GM12865 (cell line): Measurements from ENCODE around the gene VPS13D.

ENCODE experiments used
- DNase-seq: peaks from one replicate; pipeline ENCODE4 v3.0.0; 2010; ENCODE audit warnings: low read depth
- H3K4me3 ChIP-seq: 2 replicates; pipeline ENCODE4 v1.5.1; 2011; ENCODE audit warnings: mild to moderate bottlenecking, low read depth, low read length, control low read depth
- TF ChIP-seq, protein P1 (sequence below): IDR thresholded peaks from 2 replicates; pipeline ENCODE4 v1.5.1; 2011; ENCODE audit warnings: low read length, control low read depth, low read depth, inconsistent platforms; ENCODE audit not compliant: insufficient read depth; ENCODE audit errors: missing control alignments

VPS13D gene

GRCh38 chr1:12197483-12197880 lies 32.3 kb upstream of the VPS13D start:
- no peak for DNase-seq
- TF ChIP-seq, protein P1, sequence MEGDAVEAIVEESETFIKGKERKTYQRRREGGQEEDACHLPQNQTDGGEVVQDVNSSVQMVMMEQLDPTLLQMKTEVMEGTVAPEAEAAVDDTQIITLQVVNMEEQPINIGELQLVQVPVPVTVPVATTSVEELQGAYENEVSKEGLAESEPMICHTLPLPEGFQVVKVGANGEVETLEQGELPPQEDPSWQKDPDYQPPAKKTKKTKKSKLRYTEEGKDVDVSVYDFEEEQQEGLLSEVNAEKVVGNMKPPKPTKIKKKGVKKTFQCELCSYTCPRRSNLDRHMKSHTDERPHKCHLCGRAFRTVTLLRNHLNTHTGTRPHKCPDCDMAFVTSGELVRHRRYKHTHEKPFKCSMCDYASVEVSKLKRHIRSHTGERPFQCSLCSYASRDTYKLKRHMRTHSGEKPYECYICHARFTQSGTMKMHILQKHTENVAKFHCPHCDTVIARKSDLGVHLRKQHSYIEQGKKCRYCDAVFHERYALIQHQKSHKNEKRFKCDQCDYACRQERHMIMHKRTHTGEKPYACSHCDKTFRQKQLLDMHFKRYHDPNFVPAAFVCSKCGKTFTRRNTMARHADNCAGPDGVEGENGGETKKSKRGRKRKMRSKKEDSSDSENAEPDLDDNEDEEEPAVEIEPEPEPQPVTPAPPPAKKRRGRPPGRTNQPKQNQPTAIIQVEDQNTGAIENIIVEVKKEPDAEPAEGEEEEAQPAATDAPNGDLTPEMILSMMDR: no peak
- H3K4me3 ChIP-seq: no peak overlapping the region

GRCh38 chr1:12200208-12200607 lies 29.6 kb upstream of the VPS13D start:
- TF ChIP-seq, protein P1: no peak
- H3K4me3 ChIP-seq: no peak overlapping the region
- no peak for DNase-seq

- no peak for DNase-seq
- TF ChIP-seq, protein P1: no peak
- no peak overlapping the region for H3K4me3 ChIP-seq
Measured at GRCh38 chr1:12201352-12202189, 28.3 kb upstream of the VPS13D start.

- DNase-seq: no peak
- TF ChIP-seq, protein P1: no peak
- H3K4me3 ChIP-seq: no peak overlapping the region
Measured at GRCh38 chr1:12202190-12202497, 27.7 kb upstream of the VPS13D start.

DNA sequence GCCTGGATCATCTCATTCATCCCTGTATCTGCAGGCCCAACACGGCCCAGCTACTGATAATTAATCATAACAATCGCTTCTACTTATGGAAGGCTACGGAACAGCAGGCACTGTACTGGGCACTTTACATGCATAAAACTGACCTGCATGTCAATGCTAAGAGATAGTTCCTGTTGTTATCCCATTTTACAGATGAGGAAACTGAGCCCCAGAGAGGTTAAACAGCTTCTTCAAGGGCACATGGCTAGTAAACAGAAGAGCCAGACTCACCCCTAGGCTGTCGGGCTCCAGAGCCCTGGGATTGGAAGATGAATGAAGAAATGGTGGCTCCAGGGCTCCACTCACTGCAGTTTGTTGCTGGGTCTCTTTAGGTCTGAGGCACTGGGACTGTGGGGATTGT lies 27.3 kb upstream of the VPS13D start:
- TF ChIP-seq, protein P1: no peak
- DNase-seq: no peak
- no peak overlapping the region for H3K4me3 ChIP-seq

- no peak overlapping the region for H3K4me3 ChIP-seq
- TF ChIP-seq, protein P1: no peak
- no peak for DNase-seq
Measured at GRCh38 chr1:12203216-12204007, 26.4 kb upstream of the VPS13D start.
